ENCODE data around the gene SRGN.

GRCh38 chr10:69048103-69048502, 39.8 kb upstream of the SRGN start:
- TF ChIP-seq, protein P1, sequence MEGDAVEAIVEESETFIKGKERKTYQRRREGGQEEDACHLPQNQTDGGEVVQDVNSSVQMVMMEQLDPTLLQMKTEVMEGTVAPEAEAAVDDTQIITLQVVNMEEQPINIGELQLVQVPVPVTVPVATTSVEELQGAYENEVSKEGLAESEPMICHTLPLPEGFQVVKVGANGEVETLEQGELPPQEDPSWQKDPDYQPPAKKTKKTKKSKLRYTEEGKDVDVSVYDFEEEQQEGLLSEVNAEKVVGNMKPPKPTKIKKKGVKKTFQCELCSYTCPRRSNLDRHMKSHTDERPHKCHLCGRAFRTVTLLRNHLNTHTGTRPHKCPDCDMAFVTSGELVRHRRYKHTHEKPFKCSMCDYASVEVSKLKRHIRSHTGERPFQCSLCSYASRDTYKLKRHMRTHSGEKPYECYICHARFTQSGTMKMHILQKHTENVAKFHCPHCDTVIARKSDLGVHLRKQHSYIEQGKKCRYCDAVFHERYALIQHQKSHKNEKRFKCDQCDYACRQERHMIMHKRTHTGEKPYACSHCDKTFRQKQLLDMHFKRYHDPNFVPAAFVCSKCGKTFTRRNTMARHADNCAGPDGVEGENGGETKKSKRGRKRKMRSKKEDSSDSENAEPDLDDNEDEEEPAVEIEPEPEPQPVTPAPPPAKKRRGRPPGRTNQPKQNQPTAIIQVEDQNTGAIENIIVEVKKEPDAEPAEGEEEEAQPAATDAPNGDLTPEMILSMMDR (IDR thresholded peaks at IDR 0.05) = no peak
- TF ChIP-seq POLR2A (IDR thresholded peaks at IDR 0.05) = no peak

Measured in Peyer's patch (tissue), 4 donors.